ENCODE measurements around the gene ARHGEF6.
"Not testable (repeated sequence)": the region's sequence is repeated elsewhere in the genome, so short reads cannot be mapped to it uniquely, and the experiment has no call there.

ARHGEF6 gene

DNA sequence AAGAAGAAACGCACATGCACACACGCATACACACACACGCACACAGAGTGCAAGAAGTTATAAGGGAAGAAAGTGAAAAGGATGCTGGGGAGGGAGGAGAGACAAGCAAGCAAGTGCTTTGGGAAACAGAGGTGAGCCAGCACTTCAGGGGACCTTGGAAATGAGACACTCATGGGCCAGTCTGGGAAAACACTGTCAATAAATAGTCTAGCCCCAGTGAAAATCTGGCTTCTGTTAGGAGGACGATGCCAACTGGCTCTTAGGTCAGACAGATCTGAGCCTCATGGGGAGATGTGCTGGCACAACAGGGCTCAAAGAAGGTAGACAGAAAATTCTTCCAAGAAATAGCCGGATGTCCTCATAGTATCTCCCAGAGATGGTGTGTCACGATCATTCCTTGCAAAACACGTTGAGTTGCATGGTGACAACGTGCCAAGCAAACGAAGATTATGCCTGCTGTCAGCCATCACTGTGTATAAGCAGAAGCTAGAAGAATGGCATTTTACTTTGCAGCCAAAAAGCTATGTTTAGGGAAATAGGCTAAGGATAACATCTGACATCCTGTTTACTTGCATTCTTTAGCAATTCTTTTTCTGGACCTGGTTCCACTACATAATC is 557 bp upstream of the ARHGEF6 start:
- no peak for FAIRE-seq

GRCh38 chrX:136780241-136780640 is 491 bp downstream of the ARHGEF6 start:
- FAIRE-seq: no peak

- FAIRE-seq: no peak
Observed at GRCh38 chrX:136779346-136779781, 1.4 kb downstream of the ARHGEF6 start.

DNA sequence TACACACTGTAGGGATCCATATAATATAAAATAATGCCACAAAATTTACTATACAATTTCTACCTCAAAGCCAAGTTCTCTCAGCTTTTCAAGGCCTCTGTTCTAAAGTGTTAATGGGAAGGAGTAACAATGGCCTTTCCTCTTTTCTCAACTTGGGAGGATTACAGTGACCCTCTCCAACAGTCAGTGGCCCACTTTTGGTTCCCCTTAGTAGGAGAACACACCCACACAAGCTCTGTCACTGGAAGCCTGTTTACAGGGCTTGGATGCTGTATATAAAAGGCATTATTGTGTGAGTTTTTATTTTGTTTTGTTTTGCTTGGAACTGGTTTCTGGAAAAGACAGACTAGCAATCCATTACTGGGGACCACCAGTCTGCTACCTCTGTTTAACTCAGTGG is 1.8 kb downstream of the ARHGEF6 start:
- FAIRE-seq: no peak

DNA sequence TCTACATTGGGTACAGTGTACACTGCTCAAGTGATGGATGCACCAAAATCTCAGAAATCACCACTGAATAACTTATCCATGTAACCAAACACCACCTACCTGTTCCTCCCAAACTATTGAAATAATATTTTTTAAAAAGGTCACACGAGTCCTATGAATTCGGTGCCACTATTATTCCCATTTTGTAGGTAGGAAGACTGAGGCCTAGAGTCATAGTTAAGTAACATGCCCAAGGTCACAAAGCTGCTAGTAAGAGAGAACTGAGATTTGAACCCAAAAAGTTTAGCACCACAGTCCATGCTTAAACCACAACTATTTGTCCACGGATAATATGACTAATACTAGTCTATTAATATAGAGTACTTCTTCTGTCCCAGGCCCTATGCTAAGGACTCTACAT is 2.7 kb downstream of the ARHGEF6 start:
- FAIRE-seq: no peak

GRCh38 chrX:136773648-136774047 is 7.1 kb downstream of the ARHGEF6 start:
- no peak for FAIRE-seq

DNA sequence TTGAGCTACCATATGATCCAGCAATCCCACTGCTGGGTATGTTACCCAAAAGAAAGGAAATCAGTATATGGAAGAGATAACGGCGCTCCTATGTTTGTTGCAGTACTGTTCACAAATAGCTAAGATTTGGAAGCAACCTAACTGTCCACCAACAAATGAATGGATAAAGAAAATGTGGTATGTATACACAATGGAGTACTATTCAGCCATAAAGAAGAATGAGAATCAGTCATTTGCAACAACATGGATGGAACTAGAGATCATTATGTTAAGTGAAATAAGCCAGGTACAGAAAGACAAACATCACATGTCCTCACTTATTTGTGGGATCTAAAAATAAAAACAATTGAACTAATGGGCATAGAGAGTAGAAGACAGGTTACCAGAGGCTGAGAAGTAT is 8.9 kb downstream of the ARHGEF6 start:
- FAIRE-seq: not testable (repeated sequence)

DNA sequence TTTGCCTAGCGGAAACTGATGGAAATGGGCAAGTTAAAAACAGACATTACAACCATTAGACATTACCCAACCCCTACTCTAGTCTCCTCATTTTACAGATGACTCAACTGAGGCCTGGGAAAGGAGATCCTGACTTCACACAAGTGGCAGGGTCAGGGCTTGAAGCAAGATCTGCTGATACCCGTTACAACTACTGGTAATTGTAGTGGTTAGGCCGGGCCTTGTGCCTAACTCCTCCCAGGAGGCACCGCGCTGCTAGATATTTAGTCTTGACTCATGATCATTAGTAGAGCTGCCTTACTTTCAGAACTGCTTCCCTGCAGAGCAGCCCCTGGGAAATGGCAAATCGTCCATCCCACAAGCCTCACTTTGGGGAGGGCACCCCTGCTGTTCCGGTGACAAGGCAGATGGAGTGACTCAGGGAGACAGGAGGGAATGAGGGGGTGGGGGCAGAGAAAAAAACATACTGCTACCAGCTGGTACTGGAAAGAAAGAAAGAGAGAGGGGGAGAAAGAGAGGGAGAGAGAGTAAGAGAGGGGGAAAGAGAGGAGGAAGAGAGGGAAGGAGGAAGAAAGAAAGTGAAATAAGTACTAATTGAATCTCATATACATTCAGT is 12.2 kb downstream of the ARHGEF6 start:
- no peak for FAIRE-seq

DNA sequence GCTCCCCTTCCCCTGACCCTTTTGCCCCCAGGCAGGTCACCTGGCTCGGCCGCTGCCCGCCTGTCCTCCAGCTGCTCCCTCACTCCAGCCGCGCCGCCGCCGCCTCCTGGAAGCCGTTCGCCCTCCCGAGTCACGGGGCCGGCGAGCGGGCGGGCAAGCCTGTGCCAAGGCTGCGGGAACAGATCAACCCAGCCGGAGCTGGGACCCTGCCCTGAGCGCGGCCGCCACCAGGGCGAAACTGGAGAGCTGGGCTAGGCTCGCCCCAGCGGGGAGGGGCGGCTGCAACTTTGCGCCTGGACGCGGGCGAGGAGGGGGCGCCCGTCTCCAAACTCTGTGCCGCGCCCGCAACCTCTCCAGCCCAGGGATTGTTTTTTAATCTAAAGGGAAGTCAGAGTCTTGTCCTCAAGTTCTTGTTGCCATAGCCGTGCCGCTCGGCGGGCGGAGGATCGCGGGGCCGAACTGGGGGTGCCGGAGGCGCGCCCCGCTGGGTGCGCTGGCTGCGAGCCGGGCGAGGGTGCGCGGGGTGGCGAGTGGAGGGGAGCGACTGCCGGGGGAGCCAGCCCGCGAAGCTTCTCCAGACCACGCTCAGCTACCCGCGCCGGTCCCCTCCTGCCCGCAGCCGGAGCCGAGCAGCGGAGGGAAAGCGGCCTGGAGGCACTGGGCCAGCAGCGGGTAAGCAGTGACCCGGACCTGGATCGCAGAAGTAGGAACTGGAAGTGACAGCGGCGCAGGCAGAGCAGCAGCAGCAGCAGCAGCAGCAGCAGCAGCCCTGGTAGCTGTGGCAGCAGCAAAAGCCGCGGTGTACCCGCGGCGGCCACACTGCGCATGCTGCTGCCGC is 13.4 kb downstream of the ARHGEF6 start:
- FAIRE-seq: no peak

DNA sequence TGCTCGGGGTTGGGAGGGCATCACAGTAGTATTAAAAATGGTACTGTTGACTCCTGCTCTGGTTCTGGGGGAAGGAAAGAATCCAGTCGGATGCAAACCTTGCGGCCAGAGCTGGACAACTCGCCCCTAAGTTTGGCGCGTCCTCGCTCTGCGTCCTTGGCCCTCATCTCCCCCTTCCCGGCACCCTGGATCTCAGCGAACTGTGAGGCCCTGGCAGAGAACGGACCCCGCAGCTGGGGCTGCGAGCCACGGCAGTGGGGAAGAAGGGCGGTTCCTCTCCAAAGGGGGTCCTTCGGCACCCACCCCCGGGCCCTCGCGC is 14.0 kb downstream of the ARHGEF6 start:
- FAIRE-seq: no peak

- no peak for FAIRE-seq
Observed at GRCh38 chrX:136765821-136766356, 14.8 kb downstream of the ARHGEF6 start.

DNA sequence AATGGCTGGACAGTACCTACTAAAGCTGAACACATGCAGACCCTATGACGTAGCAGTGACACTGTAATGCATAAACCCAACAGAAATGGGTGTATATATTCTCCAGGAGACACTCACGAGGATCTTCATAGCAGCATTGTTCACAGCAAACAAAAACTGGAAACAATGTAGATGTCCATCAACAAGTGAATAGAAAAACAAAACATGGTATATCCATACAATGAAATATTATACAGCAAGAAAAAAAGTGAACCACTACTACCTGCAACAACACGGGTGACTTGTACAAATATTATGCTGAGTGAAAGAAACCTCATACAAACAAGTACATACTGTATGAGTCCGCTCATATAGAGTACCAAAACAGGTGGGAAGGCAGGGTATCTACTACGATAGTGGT is 16.5 kb downstream of the ARHGEF6 start:
- no peak for FAIRE-seq

DNA sequence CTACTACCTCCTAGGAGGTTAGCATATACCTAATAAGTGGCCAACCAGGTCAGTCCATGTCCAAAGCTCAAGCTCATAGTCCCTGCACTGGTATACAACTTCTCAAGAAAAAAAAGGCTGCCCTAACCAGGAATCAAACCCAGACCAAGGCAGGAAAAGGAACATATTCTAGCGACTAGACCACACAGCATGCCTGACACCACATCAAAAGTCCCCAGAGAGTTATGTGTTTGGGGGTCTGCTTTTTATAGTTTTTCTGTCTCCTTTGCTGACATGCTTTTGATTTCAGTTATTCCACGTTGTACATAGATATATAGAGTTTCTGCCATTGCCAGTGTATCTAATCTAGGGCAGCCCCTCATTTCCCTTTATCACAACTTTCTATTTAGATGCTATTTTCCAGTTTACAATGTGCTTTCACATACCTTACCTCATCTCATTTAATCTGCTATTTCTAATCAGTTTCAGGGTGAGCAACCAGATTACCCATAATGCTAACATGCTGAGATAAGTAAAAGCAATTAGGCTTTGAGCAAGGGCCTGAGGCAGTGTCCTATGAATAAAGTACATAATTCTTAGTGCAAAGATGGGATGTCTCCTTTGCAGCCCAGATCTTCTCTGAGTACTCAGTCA is 17.8 kb downstream of the ARHGEF6 start:
- FAIRE-seq: no peak

DNA sequence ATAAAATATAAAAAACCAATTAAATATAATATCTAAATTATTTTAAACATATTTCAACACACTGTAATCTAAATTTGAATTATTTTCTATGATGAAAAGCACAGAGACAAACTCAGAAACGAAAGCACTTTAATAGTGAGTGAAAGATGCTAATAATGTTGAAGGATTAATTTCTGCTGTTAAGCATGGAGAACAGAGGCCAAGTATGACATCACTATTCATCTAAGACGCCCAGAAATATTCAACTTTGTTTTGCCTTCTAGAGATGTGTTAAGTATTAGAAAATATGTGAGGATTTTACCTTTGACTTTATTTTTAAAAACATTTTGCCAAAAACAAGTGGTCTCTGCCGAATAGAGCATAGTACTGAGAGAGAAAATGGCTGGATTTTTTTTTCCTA is 19.3 kb downstream of the ARHGEF6 start:
- no peak for FAIRE-seq

DNA sequence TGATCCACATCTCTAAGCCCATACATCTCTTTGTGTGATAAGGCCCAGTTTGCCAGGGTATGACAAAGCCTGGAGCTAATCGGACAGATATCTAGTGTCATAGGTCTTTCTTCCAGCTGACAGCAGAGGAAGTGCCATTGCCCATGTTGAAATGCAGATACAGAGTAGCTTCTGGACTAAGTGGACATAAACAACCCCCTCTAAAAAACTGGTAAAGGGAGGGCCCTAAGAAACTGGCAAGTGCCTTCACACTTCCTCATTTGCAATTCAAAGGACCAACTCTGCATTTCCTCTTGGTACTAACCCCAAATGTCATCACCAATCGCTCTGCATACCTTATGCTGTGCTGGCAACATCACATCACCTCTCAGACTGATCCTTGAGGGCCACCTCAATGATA is 20.8 kb downstream of the ARHGEF6 start:
- no peak for FAIRE-seq

DNA sequence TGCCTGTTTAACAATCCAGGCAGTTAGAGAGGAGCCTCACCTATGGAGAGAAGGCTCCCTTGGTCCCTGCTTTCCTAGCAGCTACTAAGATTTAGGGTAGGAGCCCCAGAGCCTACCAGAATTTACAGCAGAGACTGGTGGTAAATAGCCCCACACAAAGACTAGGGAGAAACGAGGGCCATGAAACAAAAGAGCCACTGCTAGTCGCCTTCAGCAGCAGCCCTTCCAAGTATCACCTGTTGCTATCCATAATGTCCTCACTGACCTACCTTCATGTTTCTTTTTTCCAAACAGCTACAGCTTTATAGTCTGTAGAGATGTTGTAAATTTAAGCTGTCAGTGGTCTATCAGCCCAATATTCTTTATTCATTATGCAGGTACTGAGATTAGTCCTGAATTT is 25.3 kb downstream of the ARHGEF6 start:
- no peak for FAIRE-seq

DNA sequence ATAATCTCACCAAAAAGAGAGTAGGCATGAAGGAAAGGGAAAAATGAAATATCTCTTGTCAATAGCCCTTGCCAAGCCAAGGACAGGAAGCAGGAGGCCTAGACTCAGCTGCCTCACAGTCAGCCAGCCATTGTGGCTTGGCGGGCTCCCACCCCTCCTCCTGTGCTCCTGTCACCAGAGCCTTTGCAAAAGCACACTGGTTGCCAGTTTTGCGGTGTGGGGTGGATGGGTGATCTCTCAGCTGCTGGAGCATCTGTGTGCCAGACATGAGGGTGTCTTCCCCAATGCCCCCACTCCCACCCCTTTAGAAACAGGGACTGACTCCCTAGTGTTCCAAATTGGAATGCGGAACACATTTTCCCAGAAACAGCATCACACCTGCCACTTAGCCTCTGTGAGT is 26.1 kb downstream of the ARHGEF6 start:
- FAIRE-seq: no peak

DNA sequence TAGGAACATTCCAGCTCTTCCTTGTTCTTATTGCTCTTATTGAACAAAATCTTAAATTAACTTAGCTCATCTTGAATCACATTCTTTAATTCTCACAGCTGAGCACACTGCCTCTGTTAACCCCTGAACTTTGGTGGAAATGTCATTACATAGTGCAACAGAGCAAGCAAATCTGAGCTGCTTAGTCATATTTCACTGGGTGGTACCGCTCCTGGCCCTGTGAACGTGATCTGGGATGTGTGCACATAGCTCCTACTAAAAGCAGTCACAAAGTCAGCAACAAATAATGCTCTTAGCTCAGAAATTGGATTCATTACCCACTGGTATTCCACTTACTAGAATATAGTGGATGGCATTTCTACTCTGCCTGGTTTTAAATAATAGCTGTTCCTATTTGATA is 27.9 kb downstream of the ARHGEF6 start:
- FAIRE-seq: no peak

DNA sequence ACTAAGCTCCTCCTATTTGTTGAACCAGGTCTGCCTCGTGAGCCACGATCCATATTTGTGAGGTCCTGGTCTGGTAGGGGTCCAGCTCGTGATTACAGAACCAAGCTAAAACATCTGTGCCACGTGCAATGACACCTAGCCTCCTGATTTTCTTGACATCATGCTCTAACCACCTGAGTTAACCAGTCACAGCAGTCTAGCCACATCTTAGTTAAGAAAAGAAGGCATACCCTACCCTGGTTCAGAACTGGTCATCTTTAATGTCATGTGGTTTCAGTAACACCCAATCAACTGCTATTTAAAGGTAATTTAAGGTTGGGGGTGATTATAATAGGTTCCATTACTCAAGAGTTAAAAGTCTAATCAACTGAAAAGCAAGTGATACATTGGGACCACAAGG is 28.4 kb downstream of the ARHGEF6 start:
- FAIRE-seq: no peak

DNA sequence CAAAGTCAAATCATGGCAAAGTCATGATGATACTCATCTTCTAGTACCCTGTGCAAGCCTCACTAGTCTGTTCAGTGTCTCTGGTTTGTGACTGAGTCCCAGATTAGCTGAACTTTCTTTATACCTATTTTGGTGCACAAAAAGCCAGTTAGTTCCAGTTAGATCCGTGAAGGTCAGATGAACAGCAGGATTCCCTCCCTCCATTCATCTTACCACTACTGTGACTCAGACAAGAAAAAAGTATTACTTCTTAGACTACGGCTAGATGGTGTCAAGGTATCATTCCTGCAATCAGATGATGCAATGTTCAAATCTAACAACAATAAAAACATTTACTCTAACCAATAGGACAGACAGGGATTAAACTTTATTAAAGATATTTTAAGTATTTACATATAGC is 30.4 kb downstream of the ARHGEF6 start:
- FAIRE-seq: no peak

DNA sequence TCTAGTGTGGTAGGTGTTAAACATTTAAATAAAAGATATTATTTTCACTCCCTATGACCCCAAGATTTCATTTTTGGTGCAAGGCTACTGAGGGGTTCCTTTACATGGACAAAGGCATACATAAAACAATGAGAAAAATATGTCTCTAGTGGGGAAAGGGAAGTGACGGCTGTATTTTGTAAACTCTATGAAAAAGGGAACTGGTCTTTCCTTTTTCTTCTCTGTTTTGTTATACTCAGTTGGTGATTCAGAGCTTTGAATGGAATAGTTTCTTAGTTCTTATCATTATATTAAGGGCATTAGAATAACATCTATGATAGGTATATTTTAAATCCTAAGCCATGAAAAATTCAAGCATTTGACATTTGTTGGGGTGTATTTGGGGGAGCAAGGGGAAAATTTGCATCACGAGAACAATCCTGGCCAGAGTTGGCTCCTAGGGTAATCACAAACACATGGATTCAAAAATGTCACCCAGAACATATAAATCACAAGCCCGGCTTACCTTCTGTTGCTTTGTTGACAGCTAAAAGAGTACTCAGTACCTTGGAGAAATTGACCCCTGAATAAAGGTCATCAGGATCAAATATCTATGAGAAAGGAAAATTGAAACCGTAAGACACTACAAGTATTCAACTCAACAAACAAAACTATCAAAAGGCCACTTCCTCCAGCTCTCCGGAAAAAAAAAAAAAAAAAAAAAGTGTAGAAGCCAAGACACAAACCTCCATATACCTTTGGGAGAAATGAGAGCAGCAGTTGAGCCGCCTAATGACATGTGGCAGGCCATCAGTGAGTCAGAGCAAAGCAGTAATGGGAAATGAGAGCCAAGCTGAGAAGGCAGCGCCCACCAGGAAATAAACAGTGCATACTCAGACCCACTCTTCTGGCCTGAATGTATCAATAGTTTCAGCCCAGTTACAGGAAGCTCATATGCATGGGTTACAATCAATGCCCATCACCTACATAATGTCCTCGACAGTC is 33.4 kb downstream of the ARHGEF6 start:
- no peak for FAIRE-seq

Measured in A204.1 (cell line).